Liver (tissue), 9 donors: ENCODE measurements around the gene DNAH17. TPM values are rescaled to one million over a fixed set of nuclear protein-coding genes. Genes with fewer than 3 reads are reported as not detected.

Experiments
- DNase-seq: peaks from one replicate; pipeline ENCODE4 v3.0.0-alpha.2; 2017; ENCODE audit warnings: low spot score
- H3K27ac ChIP-seq, 2 donors: one replicate each; pipeline ENCODE4 v1.7.0; 2013; ENCODE audit warnings: inconsistent platforms in 2 of 2, low read length in 2 of 2, control low read depth in 1 of 2, low read depth in 1 of 2, mild to moderate bottlenecking in 1 of 2
- H3K27me3 ChIP-seq, 4 donors: one replicate each; pipeline versions ENCODE4 v1.6.1 to v1.7.0; 2013; ENCODE audit warnings: low read length in 3 of 4, inconsistent platforms in 1 of 4, mild to moderate bottlenecking in 1 of 4, moderate library complexity in 1 of 4; ENCODE audit not compliant: control insufficient read depth in 4 of 4, insufficient read depth in 4 of 4
- H3K36me3 ChIP-seq, 4 donors: one replicate each; pipeline versions ENCODE4 v1.6.1 to v1.7.0; 2013; ENCODE audit warnings: low read length in 3 of 4, mild to moderate bottlenecking in 3 of 4, low read depth in 1 of 4, moderate library complexity in 1 of 4; ENCODE audit not compliant: control insufficient read depth in 4 of 4, insufficient read depth in 3 of 4
- H3K4me1 ChIP-seq, 4 donors: one replicate each; pipeline versions ENCODE4 v1.6.1 to v1.7.0; 2013; ENCODE audit warnings: low read length in 3 of 4, mild to moderate bottlenecking in 3 of 4, moderate library complexity in 1 of 4; ENCODE audit not compliant: control insufficient read depth in 4 of 4, insufficient read depth in 4 of 4
- H3K4me3 ChIP-seq, 3 donors: one replicate each; pipeline versions ENCODE4 v1.6.1 to v1.7.0; 2013; ENCODE audit warnings: low read length in 3 of 3, control low read depth in 1 of 3, low read depth in 1 of 3, mild to moderate bottlenecking in 1 of 3
- H3K9ac ChIP-seq, 2 donors: one replicate each; pipeline ENCODE4 v1.7.0; 2013; ENCODE audit warnings: low read length in 2 of 2, mild to moderate bottlenecking in 2 of 2, moderate library complexity in 2 of 2, control low read depth in 1 of 2, low read depth in 1 of 2
- H3K9me3 ChIP-seq, 4 donors: one replicate each; pipeline versions ENCODE4 v1.6.1 to v1.7.0; 2013; ENCODE audit warnings: low read length in 3 of 4; ENCODE audit not compliant: control insufficient read depth in 4 of 4
- ATF3 ChIP-seq: IDR thresholded peaks from 2 replicates; pipeline ENCODE4 v1.6.1; 2016; ENCODE audit warnings: antibody characterized with exemption
- EGR1 ChIP-seq, 2 donors: IDR thresholded peaks; 2 replicates each; pipeline ENCODE4 v1.6.1; 2016 to 2018; ENCODE audit warnings: antibody characterized with exemption in 2 of 2, low read depth in 2 of 2
- FOXA1 ChIP-seq: IDR thresholded peaks from 2 replicates; pipeline ENCODE4 v1.6.1; 2016; ENCODE audit warnings: antibody characterized with exemption
- FOXA2 ChIP-seq: IDR thresholded peaks from 2 replicates; pipeline ENCODE4 v1.6.1; 2016; ENCODE audit warnings: antibody characterized with exemption
- GABPA ChIP-seq, 2 donors: IDR thresholded peaks in 1 of 2; conservative IDR thresholded peaks in 1 of 2; 2 replicates each; pipeline ENCODE4 v1.6.1; 2016; ENCODE audit warnings: antibody characterized with exemption in 2 of 2, mild to moderate bottlenecking in 1 of 2, moderate library complexity in 1 of 2
- HNF4A ChIP-seq, 2 donors: conservative IDR thresholded peaks; 2 replicates each; pipeline ENCODE4 v1.6.1; 2016; ENCODE audit warnings: antibody characterized with exemption in 2 of 2, mild to moderate bottlenecking in 2 of 2
- HNF4G ChIP-seq: IDR thresholded peaks from 2 replicates; pipeline ENCODE4 v1.6.1; 2016; ENCODE audit warnings: antibody characterized with exemption
- NR2F2 ChIP-seq: IDR thresholded peaks from 2 replicates; pipeline ENCODE4 v1.6.1; 2016; ENCODE audit warnings: antibody characterized with exemption
- RAD21 ChIP-seq, 2 donors: IDR thresholded peaks; 2 replicates each; pipeline ENCODE4 v1.6.1; 2016; ENCODE audit warnings: antibody characterized with exemption in 2 of 2, mild to moderate bottlenecking in 2 of 2
- REST ChIP-seq: IDR thresholded peaks from 2 replicates; pipeline ENCODE4 v1.6.1; 2016; ENCODE audit warnings: antibody characterized with exemption, mild to moderate bottlenecking
- RXRA ChIP-seq, 2 donors: IDR thresholded peaks; 2 replicates each; pipeline ENCODE4 v1.6.1; 2017 to 2018; ENCODE audit warnings: antibody characterized with exemption in 2 of 2, mild to moderate bottlenecking in 1 of 2
- TAF1 ChIP-seq: conservative IDR thresholded peaks from 2 replicates; pipeline ENCODE4 v1.6.1; 2016; ENCODE audit warnings: antibody characterized with exemption, mild to moderate bottlenecking
- YY1 ChIP-seq: IDR thresholded peaks from 2 replicates; pipeline ENCODE4 v1.6.1; 2016; ENCODE audit warnings: antibody characterized with exemption, mild to moderate bottlenecking
- ZBTB33 ChIP-seq: IDR thresholded peaks from 2 replicates; pipeline ENCODE4 v1.6.1; 2016; ENCODE audit warnings: antibody characterized with exemption
- WGBS: extraction: QIAGEN DNeasy Blood & Tissue Kit; methylation state at CpG from one replicate; pipeline ENCODE4 v1.1.7; 2013; 5-methylcytosine and 5-hydroxymethylcytosine counted together
- polyA plus RNA-seq, 2 donors: library from polyadenylated mRNA; stranded (reverse) in 1 of 2; unstranded in 1 of 2; fragments of 200-250 nt in 1 of 2; fragments of >200 nt in 1 of 2; fragmentation: Nextera tagmentation in 1 of 2; extraction: Ambion mirVana in 1 of 2; gene quantifications; one replicate each; pipeline versions ENCODE4 v1.2.1 to v1.2.3, GENCODE V29; 2013 to 2015
- total RNA-seq, 2 donors: library from RNA; depleted of rRNA; stranded (reverse); fragments of >200 nt; gene quantifications; one replicate each; pipeline ENCODE4 v1.2.3, GENCODE V29; 2014
- TF ChIP-seq, protein P1 (sequence below): fragments of 150-350 bp; IDR thresholded peaks from 2 replicates; pipeline ENCODE4 v1.5.1; 2017; ENCODE audit warnings: improper control_type of control experiment, low read depth, low read length; ENCODE audit not compliant: missing input control
- TF ChIP-seq, protein P2 (sequence below): IDR thresholded peaks from 2 replicates; pipeline ENCODE4 v1.6.1; 2016; ENCODE audit warnings: antibody characterized with exemption
- donor health status: healthy.
- donor health status: healthy.
- donor health status: healthy.
- donor health status: healthy.
- donor health status: healthy.

DNAH17 gene
- total and polyA plus RNA-seq, 4 donors: 0.09 to 0.79 TPM; not detected in 2

GRCh38 chr17:78623541-78623940 lies 46.3 kb upstream of the DNAH17 start:
- no peaks in the 10 kb centered on the region for H3K27me3 ChIP-seq
- 90% methylated on average over 12 of the region's 12 CpGs for WGBS
- TF ChIP-seq, protein P1, sequence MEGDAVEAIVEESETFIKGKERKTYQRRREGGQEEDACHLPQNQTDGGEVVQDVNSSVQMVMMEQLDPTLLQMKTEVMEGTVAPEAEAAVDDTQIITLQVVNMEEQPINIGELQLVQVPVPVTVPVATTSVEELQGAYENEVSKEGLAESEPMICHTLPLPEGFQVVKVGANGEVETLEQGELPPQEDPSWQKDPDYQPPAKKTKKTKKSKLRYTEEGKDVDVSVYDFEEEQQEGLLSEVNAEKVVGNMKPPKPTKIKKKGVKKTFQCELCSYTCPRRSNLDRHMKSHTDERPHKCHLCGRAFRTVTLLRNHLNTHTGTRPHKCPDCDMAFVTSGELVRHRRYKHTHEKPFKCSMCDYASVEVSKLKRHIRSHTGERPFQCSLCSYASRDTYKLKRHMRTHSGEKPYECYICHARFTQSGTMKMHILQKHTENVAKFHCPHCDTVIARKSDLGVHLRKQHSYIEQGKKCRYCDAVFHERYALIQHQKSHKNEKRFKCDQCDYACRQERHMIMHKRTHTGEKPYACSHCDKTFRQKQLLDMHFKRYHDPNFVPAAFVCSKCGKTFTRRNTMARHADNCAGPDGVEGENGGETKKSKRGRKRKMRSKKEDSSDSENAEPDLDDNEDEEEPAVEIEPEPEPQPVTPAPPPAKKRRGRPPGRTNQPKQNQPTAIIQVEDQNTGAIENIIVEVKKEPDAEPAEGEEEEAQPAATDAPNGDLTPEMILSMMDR: no peak
- no peak for TF ChIP-seq YY1
- TF ChIP-seq TAF1: no peak
- no peak for TF ChIP-seq FOXA2
- no peak for TF ChIP-seq HNF4G
- no peak for TF ChIP-seq REST
- no peak for TF ChIP-seq RAD21 (IDR thresholded peaks at IDR 0.05)
- TF ChIP-seq FOXA1: no peak
- TF ChIP-seq ZBTB33: no peak
- no peak for TF ChIP-seq GABPA (IDR thresholded peaks at IDR 0.05 in 1 of 2, conservative IDR thresholded peaks at IDR 0.05 in 1 of 2)
- no peak for TF ChIP-seq EGR1 (IDR thresholded peaks at IDR 0.05; ENCODE audit: low read depth in 2 of 2)
- TF ChIP-seq HNF4A (conservative IDR thresholded peaks at IDR 0.05): no peak
- TF ChIP-seq, protein P2, sequence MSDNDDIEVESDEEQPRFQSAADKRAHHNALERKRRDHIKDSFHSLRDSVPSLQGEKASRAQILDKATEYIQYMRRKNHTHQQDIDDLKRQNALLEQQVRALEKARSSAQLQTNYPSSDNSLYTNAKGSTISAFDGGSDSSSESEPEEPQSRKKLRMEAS: no peak
- TF ChIP-seq RXRA (IDR thresholded peaks at IDR 0.05): no peak
- TF ChIP-seq ATF3: no peak
- TF ChIP-seq NR2F2: no peak
- H3K36me3 ChIP-seq: no peaks in the 10 kb centered on the region
- no peak overlapping the region for H3K27ac ChIP-seq
- H3K4me3 ChIP-seq: no peak overlapping the region
- H3K4me1 ChIP-seq: no peaks in the 10 kb centered on the region
- no peak overlapping the region for H3K9ac ChIP-seq
- H3K9me3 ChIP-seq: no peaks in the 10 kb centered on the region
- no peak for DNase-seq
